SU-DHL-6 (cell line): ENCODE data around the gene CTF1.

Experiments
- H2AFZ ChIP-seq: fragments of 200-600 bp; sonication (generic); 2 replicates; pipeline ENCODE4 v1.6.1; 2014; ENCODE audit warnings: low read depth, mild to moderate bottlenecking, moderate library complexity, mixed read lengths, antibody characterized with exemption, low read length; ENCODE audit not compliant: severe bottlenecking
- H3F3A ChIP-seq: fragments of 200-600 bp; shearing (Covaris generic); 2 replicates; pipeline ENCODE4 v1.6.0; 2016; ENCODE audit warnings: antibody characterized with exemption, mild to moderate bottlenecking; ENCODE audit not compliant: insufficient read depth
- H3K27ac ChIP-seq: fragments of 200-600 bp; sonication (generic); 2 replicates; pipeline ENCODE4 v1.5.1; 2016; ENCODE audit warnings: low read depth, mild to moderate bottlenecking, low read length, moderate library complexity, mixed read lengths
- H3K27me3 ChIP-seq: fragments of 200-600 bp; sonication (generic), shearing (Covaris generic); 2 replicates; pipeline ENCODE4 v1.6.0; 2014; ENCODE audit warnings: mild to moderate bottlenecking, low read length
- H3K36me3 ChIP-seq: fragments of 200-600 bp; sonication (generic); 2 replicates; pipeline ENCODE4 v1.6.1; 2014; ENCODE audit warnings: mild to moderate bottlenecking, low read length, mixed read lengths
- H3K4me2 ChIP-seq: fragments of 300-600, 200-600 bp; shearing (Covaris generic), sonication (generic); 2 replicates; pipeline ENCODE4 v1.6.0; 2014; ENCODE audit warnings: low read length, low read depth, mild to moderate bottlenecking; ENCODE audit not compliant: poor library complexity, severe bottlenecking
- H3K4me3 ChIP-seq: fragments of 200-600 bp; sonication (generic); 2 replicates; pipeline ENCODE4 v1.5.1; 2014; ENCODE audit warnings: antibody characterized with exemption, low read length, mild to moderate bottlenecking, mixed read lengths; ENCODE audit not compliant: insufficient read depth, poor library complexity, severe bottlenecking
- H3K79me2 ChIP-seq: fragments of 200-600 bp; sonication (generic); 2 replicates; pipeline ENCODE4 v1.6.1; 2014; ENCODE audit warnings: mild to moderate bottlenecking, low read length, moderate library complexity; ENCODE audit not compliant: insufficient read depth
- H3K9ac ChIP-seq: fragments of 200-600 bp; sonication (generic); 2 replicates; pipeline ENCODE4 v1.7.0; 2014; ENCODE audit warnings: mild to moderate bottlenecking, low read length
- H3K9me2 ChIP-seq: fragments of 200-600 bp; sonication (generic); replicated peaks from 2 replicates; pipeline ENCODE4 v1.6.1; 2014; ENCODE audit warnings: low read length; ENCODE audit not compliant: insufficient read depth
- H3K9me3 ChIP-seq: fragments of 200-600 bp; sonication (generic); 2 replicates; pipeline ENCODE4 v1.6.1; 2014; ENCODE audit warnings: low read length, mixed read lengths; ENCODE audit not compliant: insufficient read depth
- H4K20me1 ChIP-seq: fragments of 200-600 bp; sonication (generic); 2 replicates; pipeline ENCODE4 v1.6.1; 2014; ENCODE audit warnings: low read depth, mild to moderate bottlenecking, antibody characterized with exemption, low read length, moderate library complexity, mixed read lengths
- EZH2phosphoT487 ChIP-seq: fragments of 200-600 bp; sonication (generic), shearing (Covaris generic); conservative IDR thresholded peaks from 2 replicates; pipeline ENCODE4 v1.6.1; 2018; ENCODE audit warnings: mild to moderate bottlenecking, antibody characterized with exemption, low read length, moderate library complexity, mixed read lengths
- TF ChIP-seq, protein P1 (sequence below): fragments of 200-600 bp; sonication (generic); IDR thresholded peaks from one replicate; pipeline ENCODE4 v1.5.1; 2017; ENCODE audit warnings: antibody characterized with exemption, mild to moderate bottlenecking, low read length, moderate library complexity; ENCODE audit not compliant: insufficient read depth, poor library complexity, severe bottlenecking

The CTF1 gene

DNA sequence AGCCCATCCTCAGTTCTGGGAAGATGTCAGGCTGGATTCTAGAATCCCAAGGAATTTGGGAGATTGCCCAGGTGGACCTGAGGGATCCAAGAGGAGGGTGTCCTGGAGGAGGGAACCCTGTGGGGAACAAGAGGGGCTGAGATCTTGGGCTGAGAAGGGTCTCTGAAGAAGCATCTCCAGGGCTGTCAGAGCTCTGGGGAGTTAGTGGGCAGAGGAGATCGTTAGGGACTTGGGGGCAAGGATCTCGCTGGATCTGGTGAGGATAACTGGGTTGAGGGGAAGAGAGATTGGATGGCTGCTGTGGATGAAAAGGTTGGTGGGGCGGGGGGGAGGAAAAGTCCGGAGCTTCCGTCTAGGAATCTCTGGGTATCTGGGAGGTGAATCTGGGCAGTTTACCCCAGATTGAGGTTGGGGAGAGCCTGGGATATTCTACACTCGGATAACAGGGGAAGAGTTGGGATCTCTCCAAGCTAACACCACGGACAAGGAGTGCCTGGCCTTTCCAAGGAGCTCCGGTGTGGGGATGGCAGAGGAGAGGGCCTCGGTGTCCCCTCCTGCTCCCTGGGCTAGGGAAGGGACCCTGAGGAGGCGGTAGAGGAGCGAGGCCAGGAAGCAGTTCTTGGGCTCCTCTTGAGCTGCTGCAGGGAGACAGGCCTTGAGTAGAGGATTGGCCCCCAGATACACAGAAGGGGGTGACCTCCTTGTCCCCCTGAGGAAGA, 28.7 kb downstream of the CTF1 start:
- Histone ChIP-seq H3K4me3 (no peak overlapping the region), H3F3A (0 out of 2 replicates have a peak, but pooled peaks cover 3% of the 10 kb centered on the region), H3K79me2 (no peaks in the 10 kb centered on the region), H3K9me3 (no peaks in the 10 kb centered on the region), H3K9me2 (no peaks in the 10 kb centered on the region), H4K20me1 (no peaks in the 10 kb centered on the region), H3K9ac (peak overlapping the region; percentile 66), H3K27ac (no peak overlapping the region), H3K4me2 (peak overlapping the region; percentile 59), H2AFZ (no peak overlapping the region), H3K27me3 (no peaks in the 10 kb centered on the region), H3K36me3 (no peaks in the 10 kb centered on the region)
- TF ChIP-seq, protein P1, sequence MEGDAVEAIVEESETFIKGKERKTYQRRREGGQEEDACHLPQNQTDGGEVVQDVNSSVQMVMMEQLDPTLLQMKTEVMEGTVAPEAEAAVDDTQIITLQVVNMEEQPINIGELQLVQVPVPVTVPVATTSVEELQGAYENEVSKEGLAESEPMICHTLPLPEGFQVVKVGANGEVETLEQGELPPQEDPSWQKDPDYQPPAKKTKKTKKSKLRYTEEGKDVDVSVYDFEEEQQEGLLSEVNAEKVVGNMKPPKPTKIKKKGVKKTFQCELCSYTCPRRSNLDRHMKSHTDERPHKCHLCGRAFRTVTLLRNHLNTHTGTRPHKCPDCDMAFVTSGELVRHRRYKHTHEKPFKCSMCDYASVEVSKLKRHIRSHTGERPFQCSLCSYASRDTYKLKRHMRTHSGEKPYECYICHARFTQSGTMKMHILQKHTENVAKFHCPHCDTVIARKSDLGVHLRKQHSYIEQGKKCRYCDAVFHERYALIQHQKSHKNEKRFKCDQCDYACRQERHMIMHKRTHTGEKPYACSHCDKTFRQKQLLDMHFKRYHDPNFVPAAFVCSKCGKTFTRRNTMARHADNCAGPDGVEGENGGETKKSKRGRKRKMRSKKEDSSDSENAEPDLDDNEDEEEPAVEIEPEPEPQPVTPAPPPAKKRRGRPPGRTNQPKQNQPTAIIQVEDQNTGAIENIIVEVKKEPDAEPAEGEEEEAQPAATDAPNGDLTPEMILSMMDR: no peak
- no peak for TF ChIP-seq EZH2phosphoT487

DNA sequence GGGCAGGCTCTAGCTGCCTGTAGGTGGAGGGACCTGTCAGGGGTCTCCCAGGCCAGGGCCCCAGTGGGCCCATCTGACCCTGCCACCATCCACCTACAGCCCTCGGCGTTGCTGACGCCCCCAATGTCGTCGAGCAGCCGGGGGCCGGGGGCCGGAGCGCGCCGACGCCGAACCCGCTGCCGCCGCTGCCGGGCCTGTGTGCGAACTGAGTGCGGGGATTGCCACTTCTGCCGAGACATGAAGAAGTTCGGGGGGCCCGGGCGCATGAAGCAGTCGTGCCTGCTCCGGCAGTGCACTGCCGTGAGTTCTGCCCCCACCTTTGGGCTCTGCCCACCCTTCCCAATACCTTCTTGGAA, 29.2 kb downstream of the CTF1 start:
- Histone ChIP-seq H3F3A (0 out of 2 replicates have a peak, but pooled peaks cover 3% of the 10 kb centered on the region), H3K4me2 (no peak overlapping the region), H3K27ac (no peak overlapping the region), H3K79me2 (no peaks in the 10 kb centered on the region), H2AFZ (no peak overlapping the region), H4K20me1 (no peaks in the 10 kb centered on the region), H3K9me2 (no peaks in the 10 kb centered on the region), H3K27me3 (no peaks in the 10 kb centered on the region), H3K36me3 (no peaks in the 10 kb centered on the region), H3K4me3 (no peak overlapping the region), H3K9me3 (no peaks in the 10 kb centered on the region), H3K9ac (no peak overlapping the region)
- TF ChIP-seq, protein P1: no peak
- no peak for TF ChIP-seq EZH2phosphoT487

GRCh38 chr16:30925995-30926811, 29.8 kb downstream of the CTF1 start:
- Histone ChIP-seq H3K4me2 (no peak overlapping the region), H3K4me3 (no peak overlapping the region), H3K79me2 (no peaks in the 10 kb centered on the region), H3K27ac (no peak overlapping the region), H3K36me3 (no peaks in the 10 kb centered on the region), H2AFZ (no peak overlapping the region), H3K9me2 (no peaks in the 10 kb centered on the region), H3K27me3 (no peaks in the 10 kb centered on the region), H3K9ac (no peak overlapping the region), H4K20me1 (no peaks in the 10 kb centered on the region), H3K9me3 (no peaks in the 10 kb centered on the region), H3F3A (0 out of 2 replicates have a peak, but pooled peaks cover 3% of the 10 kb centered on the region)
- TF ChIP-seq EZH2phosphoT487: no peak
- TF ChIP-seq, protein P1: no peak
